ENCODE measurements around the gene FUT6. TPM values are rescaled to one million over a fixed set of nuclear protein-coding genes. Genes with fewer than 3 reads are reported as not detected.

FUT6 gene
- total and polyA plus RNA-seq, 4 donors, result 2.6 to 14.0 (median 7.3) TPM

GRCh38 chr19:5880196-5880595, 40.7 kb upstream of the FUT6 start:
- peak overlapping the region; percentile 53 to 76 for H3K27ac ChIP-seq (ENCODE audit: low read depth in 1 of 2, low read length in 2 of 2)
- H3K9ac ChIP-seq (ENCODE audit: low read depth in 1 of 2, low read length in 2 of 2), result no peak overlapping the region
- no peaks in the 10 kb centered on the region for H3K27me3 ChIP-seq (ENCODE audit: control insufficient read depth in 4 of 4, insufficient read depth in 4 of 4, low read length in 3 of 4)
- no peak for DNase-seq (ENCODE audit: low spot score)
- no peaks in the 10 kb centered on the region for H3K9me3 ChIP-seq (ENCODE audit: control insufficient read depth in 4 of 4, low read length in 3 of 4)
- no peaks in the 10 kb centered on the region for H3K36me3 ChIP-seq (ENCODE audit: control insufficient read depth in 4 of 4, insufficient read depth in 3 of 4, low read depth in 1 of 4, low read length in 3 of 4)
- no peak overlapping the region for H3K4me3 ChIP-seq (ENCODE audit: low read depth in 1 of 3, low read length in 3 of 3)
- TF ChIP-seq ATF3 (IDR thresholded peaks at IDR 0.05) (no peak), NR2F2 (IDR thresholded peaks at IDR 0.05) (no peak), EGR1 (IDR thresholded peaks at IDR 0.05; ENCODE audit: low read depth in 2 of 2) (no peak), REST (IDR thresholded peaks at IDR 0.05) (no peak), FOXA2 (IDR thresholded peaks at IDR 0.05) (no peak), SP1 (IDR thresholded peaks at IDR 0.05) (no peak), JUND (IDR thresholded peaks at IDR 0.05) (no peak)
- 36% methylated on average over 6 of the region's 6 CpGs for WGBS
- H3K4me1 ChIP-seq (ENCODE audit: control insufficient read depth in 4 of 4, insufficient read depth in 4 of 4, low read length in 3 of 4), result peaks cover 10 to 23% (median 14%) of the 10 kb centered on the region in 4 donors

GRCh38 chr19:5877882-5878281, 38.4 kb upstream of the FUT6 start:
- Histone ChIP-seq H3K4me1 (ENCODE audit: control insufficient read depth in 4 of 4, insufficient read depth in 4 of 4, low read length in 3 of 4) (peaks cover 8 to 23% (median 14%) of the 10 kb centered on the region in 4 donors), H3K36me3 (ENCODE audit: control insufficient read depth in 4 of 4, insufficient read depth in 3 of 4, low read depth in 1 of 4, low read length in 3 of 4) (no peaks in the 10 kb centered on the region), H3K4me3 (ENCODE audit: low read depth in 1 of 3, low read length in 3 of 3) (no peak overlapping the region), H3K9me3 (ENCODE audit: control insufficient read depth in 4 of 4, low read length in 3 of 4) (no peaks in the 10 kb centered on the region), H3K27me3 (ENCODE audit: control insufficient read depth in 4 of 4, insufficient read depth in 4 of 4, low read length in 3 of 4) (no peaks in the 10 kb centered on the region), H3K9ac (ENCODE audit: low read depth in 1 of 2, low read length in 2 of 2) (no peak overlapping the region), H3K27ac (ENCODE audit: low read depth in 1 of 2, low read length in 2 of 2) (no peak overlapping the region)
- WGBS, result 86% methylated on average over 9 of the region's 9 CpGs
- no peak for DNase-seq (ENCODE audit: low spot score)
- TF ChIP-seq HNF4G (IDR thresholded peaks at IDR 0.05), result no peak
- TF ChIP-seq SP1 (IDR thresholded peaks at IDR 0.05), result no peak
- TF ChIP-seq CTCF (IDR thresholded peaks at IDR 0.05; ENCODE audit: low read depth, low read length, missing input control), result no peak
- TF ChIP-seq HNF4A (conservative IDR thresholded peaks at IDR 0.05), result no peak
- no peak for TF ChIP-seq FOXA1 (IDR thresholded peaks at IDR 0.05)

- TF ChIP-seq GABPA (IDR thresholded peaks at IDR 0.05 in 1 of 2, conservative IDR thresholded peaks at IDR 0.05 in 1 of 2), result no peak
- TF ChIP-seq HNF4A (conservative IDR thresholded peaks at IDR 0.05), result no peak
- TF ChIP-seq YY1 (IDR thresholded peaks at IDR 0.05), result no peak
- TF ChIP-seq CTCF (IDR thresholded peaks at IDR 0.05; ENCODE audit: low read depth, low read length, missing input control), result no peak
- TF ChIP-seq REST (IDR thresholded peaks at IDR 0.05), result no peak
- no peak for TF ChIP-seq HNF4G (IDR thresholded peaks at IDR 0.05)
- no peak for TF ChIP-seq MAX (IDR thresholded peaks at IDR 0.05)
- no peak for TF ChIP-seq SP1 (IDR thresholded peaks at IDR 0.05)
- no peak for TF ChIP-seq FOXA2 (IDR thresholded peaks at IDR 0.05)
- 88% methylated on average over 8 of the region's 8 CpGs for WGBS
- no peak overlapping the region for H3K9ac ChIP-seq (ENCODE audit: low read depth in 1 of 2, low read length in 2 of 2)
- no peak overlapping the region for H3K4me3 ChIP-seq (ENCODE audit: low read depth in 1 of 3, low read length in 3 of 3)
- H3K36me3 ChIP-seq (ENCODE audit: control insufficient read depth in 4 of 4, insufficient read depth in 3 of 4, low read depth in 1 of 4, low read length in 3 of 4), result no peaks in the 10 kb centered on the region
- H3K4me1 ChIP-seq (ENCODE audit: control insufficient read depth in 4 of 4, insufficient read depth in 4 of 4, low read length in 3 of 4), result peaks cover 8 to 23% (median 14%) of the 10 kb centered on the region in 4 donors
- no peaks in the 10 kb centered on the region for H3K27me3 ChIP-seq (ENCODE audit: control insufficient read depth in 4 of 4, insufficient read depth in 4 of 4, low read length in 3 of 4)
- H3K9me3 ChIP-seq (ENCODE audit: control insufficient read depth in 4 of 4, low read length in 3 of 4), result no peaks in the 10 kb centered on the region
- no peak overlapping the region for H3K27ac ChIP-seq (ENCODE audit: low read depth in 1 of 2, low read length in 2 of 2)
- no peak for DNase-seq (ENCODE audit: low spot score)
These were observed 37.9 kb upstream of the FUT6 start for GRCh38 chr19:5877427-5877826.

Measured in liver (tissue), 9 donors.